Colonic mucosa (tissue), 4 donors: ENCODE data around the gene SOX6. TPM values are rescaled to one million over a fixed set of nuclear protein-coding genes. Genes with fewer than 3 reads are reported as not detected.

Source experiments
- DNase-seq: peaks from one replicate; pipeline ENCODE4 v3.0.0-alpha.2; 2020
- H3K27ac ChIP-seq: fragments of 200-600 bp; one replicate; pipeline ENCODE4 v1.8.0; 2021
- H3K27me3 ChIP-seq: fragments of 200-600 bp; one replicate; pipeline ENCODE4 v1.8.0; 2021
- H3K36me3 ChIP-seq: fragments of 200-600 bp; one replicate; pipeline ENCODE4 v1.8.0; 2021
- H3K4me1 ChIP-seq: fragments of 200-600 bp; one replicate; pipeline ENCODE4 v1.8.0; 2021; ENCODE audit warnings: mild to moderate bottlenecking
- H3K4me3 ChIP-seq: fragments of 200-600 bp; one replicate; pipeline ENCODE4 v1.8.0; 2021
- H3K9ac ChIP-seq, 2 donors: one replicate each; pipeline ENCODE4 v1.7.0; 2013; ENCODE audit warnings: control low read depth in 2 of 2, low read depth in 2 of 2, low read length in 2 of 2
- H3K9me3 ChIP-seq: fragments of 200-600 bp; one replicate; pipeline ENCODE4 v1.8.0; 2021
- CTCF ChIP-seq: fragments of 200-600 bp; IDR thresholded peaks from one replicate; pipeline ENCODE4 v1.8.0; 2022; ENCODE audit warnings: antibody characterized with exemption, mild to moderate bottlenecking
- intact Hi-C: fragments of 100-400 bp; cut with DNase I; formaldehyde crosslinking; loops from one replicate; pipeline ENCODE4 v1.14.1; 2022
- total RNA-seq, 2 donors: library from RNA; stranded (reverse); fragmentation: NEBNext Ultra II Directional in 1 of 2; extraction: Animal tissue kit (Norgen Biotek cat#: 25700) in 1 of 2; gene quantifications; one replicate each; pipeline ENCODE4 v1.2.1, GENCODE V29; 2021
- donor health status: healthy.
- donor health status: DM: no; HTN: no; CAD: no.
- donor health status: DM: no; HTN: no; CAD: no.

The SOX6 gene
- total RNA-seq, 2 donors from 2014 or later = 2.1 to 3.0 TPM

- no peak for TF ChIP-seq CTCF
- no peaks in the 10 kb centered on the region for H3K4me1 ChIP-seq
- H3K4me3 ChIP-seq = no peak overlapping the region
- no peaks in the 10 kb centered on the region for H3K36me3 ChIP-seq
- no peaks in the 10 kb centered on the region for H3K9me3 ChIP-seq
- intact Hi-C loops = no loop called here
- no peak overlapping the region for H3K9ac ChIP-seq
- H3K27ac ChIP-seq = no peak overlapping the region
- H3K27me3 ChIP-seq = no peaks in the 10 kb centered on the region
- no peak for DNase-seq
These were observed 342.6 kb downstream of the SOX6 start for GRCh38 chr11:16013649-16014275.

- no peaks in the 10 kb centered on the region for H3K36me3 ChIP-seq
- no peak overlapping the region for H3K4me3 ChIP-seq
- H3K9me3 ChIP-seq = no peaks in the 10 kb centered on the region
- DNase-seq = no peak
- H3K4me1 ChIP-seq = no peaks in the 10 kb centered on the region
- H3K9ac ChIP-seq = no peak overlapping the region
- intact Hi-C loops = no loop called here
- no peaks in the 10 kb centered on the region for H3K27me3 ChIP-seq
- no peak overlapping the region for H3K27ac ChIP-seq
- TF ChIP-seq CTCF = no peak
These were observed 343.1 kb downstream of the SOX6 start for GRCh38 chr11:16013242-16013641.

- H3K36me3 ChIP-seq = no peaks in the 10 kb centered on the region
- DNase-seq = no peak
- H3K9ac ChIP-seq = no peak overlapping the region
- no peak for TF ChIP-seq CTCF
- no peaks in the 10 kb centered on the region for H3K27me3 ChIP-seq
- no peak overlapping the region for H3K27ac ChIP-seq
- H3K4me3 ChIP-seq = no peak overlapping the region
- intact Hi-C loops = no loop called here
- no peaks in the 10 kb centered on the region for H3K4me1 ChIP-seq
- H3K9me3 ChIP-seq = no peaks in the 10 kb centered on the region
These were observed 344.1 kb downstream of the SOX6 start for GRCh38 chr11:16012125-16012751.

GRCh38 chr11:16011396-16011795, 344.9 kb downstream of the SOX6 start:
- no peaks in the 10 kb centered on the region for H3K4me1 ChIP-seq
- no peak overlapping the region for H3K27ac ChIP-seq
- no peak overlapping the region for H3K4me3 ChIP-seq
- intact Hi-C loops = no loop called here
- no peaks in the 10 kb centered on the region for H3K36me3 ChIP-seq
- DNase-seq = no peak
- H3K9me3 ChIP-seq = no peaks in the 10 kb centered on the region
- H3K27me3 ChIP-seq = no peaks in the 10 kb centered on the region
- H3K9ac ChIP-seq = no peak overlapping the region
- TF ChIP-seq CTCF = no peak

- Histone ChIP-seq H3K9me3 (no peaks in the 10 kb centered on the region), H3K4me1 (no peaks in the 10 kb centered on the region), H3K27ac (no peak overlapping the region), H3K4me3 (no peak overlapping the region), H3K36me3 (no peaks in the 10 kb centered on the region), H3K9ac (no peak overlapping the region), H3K27me3 (no peaks in the 10 kb centered on the region)
- TF ChIP-seq CTCF = no peak
- DNase-seq = no peak
- intact Hi-C loops = no loop called here
These were observed 347.3 kb downstream of the SOX6 start for GRCh38 chr11:16009021-16009420.
